Brain pericyte (primary cell): ENCODE measurements around the gene ATP10D.

Experiments used
- DNase-seq: peaks from one replicate; pipeline ENCODE4 v3.0.0-alpha.2; 2012; ENCODE audit warnings: low read depth, low spot score

The ATP10D gene

GRCh38 chr4:47485047-47485692 lies at the start of gene ATP10D:
ATP10D (plus strand) TSS chr4:47485275; CDS start chr4:47512541, 27,266 bp downstream.
- DNase-seq, result peak; percentile 69

GRCh38 chr4:47442980-47443379 lies 42.1 kb upstream of the ATP10D start:
- DNase-seq, result no peak

GRCh38 chr4:47444031-47444430 lies 41.0 kb upstream of the ATP10D start:
- no peak for DNase-seq

GRCh38 chr4:47451657-47452056 lies 33.4 kb upstream of the ATP10D start:
- no peak for DNase-seq

- no peak for DNase-seq
Measured at GRCh38 chr4:47462799-47463234, 22.3 kb upstream of the ATP10D start.

- peak; percentile 84 for DNase-seq
Measured at GRCh38 chr4:47463235-47463956, 21.7 kb upstream of the ATP10D start, which contains the start of gene COMMD8. COMMD8 (minus strand) TSS chr4:47463702; CDS start chr4:47463651, 51 bp downstream.

- DNase-seq, result no peak
Measured at GRCh38 chr4:47465004-47465403, 20.1 kb upstream of the ATP10D start.

- no peak for DNase-seq
Measured at GRCh38 chr4:47466056-47466785, 18.9 kb upstream of the ATP10D start.

- DNase-seq, result no peak
Measured at GRCh38 chr4:47468706-47469365, 16.2 kb upstream of the ATP10D start.

GRCh38 chr4:47469951-47470350 lies 15.1 kb upstream of the ATP10D start:
- no peak for DNase-seq

- no peak for DNase-seq
Measured at GRCh38 chr4:47471064-47471463, 14.0 kb upstream of the ATP10D start.

- no peak for DNase-seq
Measured at GRCh38 chr4:47471591-47471990, 13.5 kb upstream of the ATP10D start.

- DNase-seq, result no peak
Measured at GRCh38 chr4:47473141-47473750, 11.8 kb upstream of the ATP10D start.

- DNase-seq, result no peak
Measured at GRCh38 chr4:47474799-47475198, 10.3 kb upstream of the ATP10D start.

GRCh38 chr4:47475411-47475810 lies 9.7 kb upstream of the ATP10D start:
- no peak for DNase-seq

- no peak for DNase-seq
Measured at GRCh38 chr4:47478804-47479203, 6.3 kb upstream of the ATP10D start.

- DNase-seq, result no peak
Measured at GRCh38 chr4:47482326-47482725, 2.7 kb upstream of the ATP10D start.

- DNase-seq, result no peak
Measured at GRCh38 chr4:47483745-47484144, 1.3 kb upstream of the ATP10D start.

GRCh38 chr4:47484168-47484567 lies 907 bp upstream of the ATP10D start:
- DNase-seq, result no peak

- DNase-seq, result no peak
Measured at GRCh38 chr4:47485768-47486167, 693 bp downstream of the ATP10D start.

GRCh38 chr4:47486231-47486673 lies 1.2 kb downstream of the ATP10D start:
- DNase-seq, result no peak
